Measurements from ENCODE around the gene TESK1. TPM values are rescaled to one million over a fixed set of nuclear protein-coding genes. Genes with fewer than 3 reads are reported as not detected.
"Not testable (repeated sequence)": the region's sequence is repeated elsewhere in the genome, so short reads cannot be mapped to it uniquely, and the experiment has no call there.

The TESK1 gene
- total and polyA plus RNA-seq, 2 donors (not counting 1 experiment from before 2014, with no cell fraction given) = 43.8 to 94.1 TPM

DNA sequence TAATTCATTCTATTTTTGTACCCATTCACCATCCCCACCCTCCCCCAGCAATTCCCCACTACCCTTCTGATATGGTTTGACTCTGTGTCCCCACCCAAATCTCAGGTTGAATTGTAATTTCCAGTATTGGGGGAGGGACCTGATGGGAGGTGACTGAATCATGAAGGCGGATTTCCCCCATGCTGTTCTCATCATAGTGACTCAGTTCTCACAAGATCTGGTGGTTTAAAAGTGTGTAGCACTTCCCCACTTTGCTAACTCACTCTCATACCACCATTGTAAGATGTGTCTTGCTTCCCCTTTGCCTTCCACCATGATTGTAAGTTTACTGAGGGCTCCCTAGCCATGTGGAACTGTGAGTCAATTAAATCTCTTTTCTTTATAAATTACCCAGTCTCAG is 25.9 kb upstream of the TESK1 start:
- ChIA-PET CTCF (no interaction called here), POLR2A (no interaction called here)
- Mint-ChIP-seq H3K27me3 (no peaks in the 10 kb centered on the region), H3K9me3 (ENCODE audit: insufficient read depth) (peaks cover 12% of the 10 kb centered on the region), H3K4me1 (no peaks in the 10 kb centered on the region), H3K4me3 (no peak overlapping the region), H3K27ac (no peak overlapping the region)
- Histone ChIP-seq H3K4me3 (ENCODE audit: control extremely low read depth in 1 of 5, extremely low read depth in 1 of 5, insufficient read depth in 1 of 5, low read depth in 2 of 5, low read length in 4 of 5) (no peak overlapping the region), H3K9ac (ENCODE audit: low read length) (no peak overlapping the region), H3K79me2 (ENCODE audit: control insufficient read depth, insufficient read depth, low read length) (no peaks in the 10 kb centered on the region), H3K27me3 (replicated peaks in 1 of 4; ENCODE audit: control extremely low read depth in 1 of 4, control insufficient read depth in 3 of 4, insufficient read depth in 4 of 4, low read length in 3 of 4) (no peaks in the 10 kb centered on the region), H3K36me3 (replicated peaks in 1 of 2; ENCODE audit: control extremely low read depth in 1 of 2, control insufficient read depth in 1 of 2, extremely low read depth in 1 of 2, insufficient read depth in 2 of 2, low read length in 1 of 2) (no peaks in the 10 kb centered on the region), H4K20me1 (ENCODE audit: control insufficient read depth, insufficient read depth, low read length, poor library complexity, severe bottlenecking) (no peaks in the 10 kb centered on the region), H2AFZ (ENCODE audit: insufficient read depth, low read depth, low read length, poor library complexity, severe bottlenecking) (no peak overlapping the region), H3K27ac (ENCODE audit: low read length in 2 of 2) (no peak overlapping the region), H3K4me2 (replicated peaks; ENCODE audit: low read depth, low read length, poor library complexity, severe bottlenecking) (no peak overlapping the region), H3K4me1 (ENCODE audit: control insufficient read depth in 2 of 2, insufficient read depth in 2 of 2, low read length in 2 of 2) (no peaks in the 10 kb centered on the region), H3K9me3 (ENCODE audit: control extremely low read depth in 1 of 3, control insufficient read depth in 2 of 3, insufficient read depth in 1 of 3, low read length in 2 of 3) (peaks cover 2 to 17% (median 12%) of the 10 kb centered on the region in 3 donors)
- ATAC-seq (ENCODE audit: low read depth) (no peak), DNase-seq (no peak)
- no CpG with 5 or more reads among the region's 1 CpG for WGBS (ENCODE audit: insufficient coverage)
- intact Hi-C loops (cut with micrococcal nuclease) = no loop called here
- TF ChIP-seq, protein P1, sequence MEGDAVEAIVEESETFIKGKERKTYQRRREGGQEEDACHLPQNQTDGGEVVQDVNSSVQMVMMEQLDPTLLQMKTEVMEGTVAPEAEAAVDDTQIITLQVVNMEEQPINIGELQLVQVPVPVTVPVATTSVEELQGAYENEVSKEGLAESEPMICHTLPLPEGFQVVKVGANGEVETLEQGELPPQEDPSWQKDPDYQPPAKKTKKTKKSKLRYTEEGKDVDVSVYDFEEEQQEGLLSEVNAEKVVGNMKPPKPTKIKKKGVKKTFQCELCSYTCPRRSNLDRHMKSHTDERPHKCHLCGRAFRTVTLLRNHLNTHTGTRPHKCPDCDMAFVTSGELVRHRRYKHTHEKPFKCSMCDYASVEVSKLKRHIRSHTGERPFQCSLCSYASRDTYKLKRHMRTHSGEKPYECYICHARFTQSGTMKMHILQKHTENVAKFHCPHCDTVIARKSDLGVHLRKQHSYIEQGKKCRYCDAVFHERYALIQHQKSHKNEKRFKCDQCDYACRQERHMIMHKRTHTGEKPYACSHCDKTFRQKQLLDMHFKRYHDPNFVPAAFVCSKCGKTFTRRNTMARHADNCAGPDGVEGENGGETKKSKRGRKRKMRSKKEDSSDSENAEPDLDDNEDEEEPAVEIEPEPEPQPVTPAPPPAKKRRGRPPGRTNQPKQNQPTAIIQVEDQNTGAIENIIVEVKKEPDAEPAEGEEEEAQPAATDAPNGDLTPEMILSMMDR (IDR thresholded peaks at IDR 0.05) = no peak

DNA sequence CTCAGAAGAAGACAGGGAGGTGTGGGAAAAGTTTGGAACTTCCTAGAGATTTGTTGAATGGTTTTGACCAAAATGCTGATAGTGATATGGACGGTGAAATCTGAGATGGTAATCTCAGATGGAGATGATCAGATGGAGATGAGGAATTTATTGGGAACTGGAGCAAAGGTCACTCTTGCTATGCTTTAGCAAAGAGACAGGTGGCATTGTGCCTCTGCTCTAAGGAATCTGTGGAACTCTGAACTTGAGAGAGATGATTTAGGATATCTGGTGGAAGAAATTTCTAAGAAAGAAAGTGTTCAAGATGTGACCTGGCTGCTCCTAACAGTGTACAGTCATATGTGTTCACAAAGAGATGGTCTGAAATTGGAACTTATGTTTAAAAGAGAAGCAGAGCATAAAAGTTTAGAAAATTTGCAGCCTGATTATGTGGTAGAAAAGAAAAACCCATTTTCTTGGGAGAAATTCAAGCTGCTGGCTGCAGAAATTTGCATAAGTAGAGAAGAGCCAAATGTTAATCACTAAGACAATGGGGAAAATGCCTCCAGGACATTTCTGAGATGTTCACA is 25.3 kb upstream of the TESK1 start:
- H3K27ac Mint-ChIP-seq; CTCF ChIA-PET; H4K20me1 ChIP-seq (ENCODE audit: control insufficient read depth, insufficient read depth, low read length, poor library complexity, severe bottlenecking); H3K79me2 ChIP-seq (ENCODE audit: control insufficient read depth, insufficient read depth, low read length); ATAC-seq (ENCODE audit: low read depth); H3K27ac ChIP-seq (ENCODE audit: low read length in 2 of 2); H3K4me3 ChIP-seq (ENCODE audit: control extremely low read depth in 1 of 5, extremely low read depth in 1 of 5, insufficient read depth in 1 of 5, low read depth in 2 of 5, low read length in 4 of 5); H3K27me3 Mint-ChIP-seq; DNase-seq; H3K4me3 Mint-ChIP-seq; H3K27me3 ChIP-seq (replicated peaks in 1 of 4; ENCODE audit: control extremely low read depth in 1 of 4, control insufficient read depth in 3 of 4, insufficient read depth in 4 of 4, low read length in 3 of 4); H3K36me3 ChIP-seq (replicated peaks in 1 of 2; ENCODE audit: control extremely low read depth in 1 of 2, control insufficient read depth in 1 of 2, extremely low read depth in 1 of 2, insufficient read depth in 2 of 2, low read length in 1 of 2); H3K4me1 Mint-ChIP-seq; POLR2A ChIA-PET; H2AFZ ChIP-seq (ENCODE audit: insufficient read depth, low read depth, low read length, poor library complexity, severe bottlenecking); H3K9ac ChIP-seq (ENCODE audit: low read length); H3K4me1 ChIP-seq (ENCODE audit: control insufficient read depth in 2 of 2, insufficient read depth in 2 of 2, low read length in 2 of 2); H3K4me2 ChIP-seq (replicated peaks; ENCODE audit: low read depth, low read length, poor library complexity, severe bottlenecking); intact Hi-C loops (cut with micrococcal nuclease): not testable (repeated sequence)
- H3K9me3 ChIP-seq (ENCODE audit: control extremely low read depth in 1 of 3, control insufficient read depth in 2 of 3, insufficient read depth in 1 of 3, low read length in 2 of 3) = peaks cover 2 to 17% (median 12%) of the 10 kb centered on the region in 3 donors
- 100% methylated on average over 1 of the region's 1 CpG for WGBS (ENCODE audit: insufficient coverage)
- H3K9me3 Mint-ChIP-seq (ENCODE audit: insufficient read depth) = peaks cover 12% of the 10 kb centered on the region

- H3K79me2 ChIP-seq (ENCODE audit: control insufficient read depth, insufficient read depth, low read length); H3K4me3 Mint-ChIP-seq; H3K4me3 ChIP-seq (ENCODE audit: control extremely low read depth in 1 of 5, extremely low read depth in 1 of 5, insufficient read depth in 1 of 5, low read depth in 2 of 5, low read length in 4 of 5); H3K27ac Mint-ChIP-seq; H3K9me3 Mint-ChIP-seq (ENCODE audit: insufficient read depth); H2AFZ ChIP-seq (ENCODE audit: insufficient read depth, low read depth, low read length, poor library complexity, severe bottlenecking); H3K4me1 ChIP-seq (ENCODE audit: control insufficient read depth in 2 of 2, insufficient read depth in 2 of 2, low read length in 2 of 2); H3K27me3 Mint-ChIP-seq; ATAC-seq (ENCODE audit: low read depth); H3K27me3 ChIP-seq (replicated peaks in 1 of 4; ENCODE audit: control extremely low read depth in 1 of 4, control insufficient read depth in 3 of 4, insufficient read depth in 4 of 4, low read length in 3 of 4); H3K9ac ChIP-seq (ENCODE audit: low read length); intact Hi-C loops (cut with micrococcal nuclease); H4K20me1 ChIP-seq (ENCODE audit: control insufficient read depth, insufficient read depth, low read length, poor library complexity, severe bottlenecking); POLR2A ChIA-PET; CTCF ChIA-PET; H3K36me3 ChIP-seq (replicated peaks in 1 of 2; ENCODE audit: control extremely low read depth in 1 of 2, control insufficient read depth in 1 of 2, extremely low read depth in 1 of 2, insufficient read depth in 2 of 2, low read length in 1 of 2); DNase-seq; H3K4me2 ChIP-seq (replicated peaks; ENCODE audit: low read depth, low read length, poor library complexity, severe bottlenecking); H3K27ac ChIP-seq (ENCODE audit: low read length in 2 of 2); H3K4me1 Mint-ChIP-seq: not testable (repeated sequence)
- H3K9me3 ChIP-seq (ENCODE audit: control extremely low read depth in 1 of 3, control insufficient read depth in 2 of 3, insufficient read depth in 1 of 3, low read length in 2 of 3) = peaks cover 2 to 24% (median 21%) of the 10 kb centered on the region in 3 donors
- WGBS (ENCODE audit: insufficient coverage) = 80% methylated on average over 5 of the region's 6 CpGs
Observed at GRCh38 chr9:35583521-35583920, 21.5 kb upstream of the TESK1 start.

Data from B cell (primary cell).